HG03439 (cell line): ENCODE results near the gene P2RY10.
"Not testable (repeated sequence)": the region's sequence is repeated elsewhere in the genome, so short reads cannot be mapped to it uniquely, and the experiment has no call there.

Experiments used
- ATAC-seq: cut with Tn5 transposase; IDR thresholded peaks from one replicate; pipeline ENCODE4 v1.9.1; 2021; ENCODE audit warnings: mild to moderate bottlenecking, moderate library complexity; ENCODE audit not compliant: unreplicated experiment

Gene P2RY10, protein sequence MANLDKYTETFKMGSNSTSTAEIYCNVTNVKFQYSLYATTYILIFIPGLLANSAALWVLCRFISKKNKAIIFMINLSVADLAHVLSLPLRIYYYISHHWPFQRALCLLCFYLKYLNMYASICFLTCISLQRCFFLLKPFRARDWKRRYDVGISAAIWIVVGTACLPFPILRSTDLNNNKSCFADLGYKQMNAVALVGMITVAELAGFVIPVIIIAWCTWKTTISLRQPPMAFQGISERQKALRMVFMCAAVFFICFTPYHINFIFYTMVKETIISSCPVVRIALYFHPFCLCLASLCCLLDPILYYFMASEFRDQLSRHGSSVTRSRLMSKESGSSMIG

DNA sequence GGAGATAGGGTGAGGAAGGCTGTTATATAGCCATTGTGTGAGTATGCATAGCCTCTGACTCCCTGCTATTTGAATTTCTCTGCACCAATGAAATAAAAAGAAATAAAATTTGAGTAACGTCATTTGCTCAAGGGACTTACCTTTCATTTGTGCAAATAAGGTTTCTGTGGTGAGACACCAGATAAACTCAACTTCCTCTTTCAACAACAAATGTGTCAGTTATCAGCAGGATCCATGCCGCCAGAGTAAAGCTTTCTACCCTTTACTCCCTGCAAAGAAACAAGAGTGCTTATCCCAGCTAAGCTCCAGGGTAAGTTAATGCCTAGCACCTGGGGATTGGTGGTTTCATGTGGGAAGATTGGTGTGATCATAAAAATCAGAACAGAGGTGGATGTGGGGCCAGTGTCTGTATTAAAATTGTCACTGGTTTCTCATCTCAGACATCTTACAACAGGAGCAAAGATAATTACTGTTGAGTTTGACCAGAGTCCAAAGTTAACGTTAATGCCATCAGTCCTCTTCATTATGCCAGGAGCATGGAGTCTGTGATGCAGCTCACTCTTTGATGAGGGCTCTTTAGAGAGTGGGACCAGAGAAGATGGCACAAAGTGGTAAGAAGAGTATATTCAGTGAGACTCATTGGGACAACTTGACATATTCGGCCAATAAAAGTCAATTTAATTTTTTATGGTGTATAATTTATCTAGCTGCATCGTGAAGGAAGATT is at the start of gene P2RY10:
P2RY10 (plus strand) TSS at position 206 of the 727 bp plus-strand sequence. CDS start 15,130 bp downstream, outside the sequence.
- ATAC-seq: peak; percentile 67

DNA sequence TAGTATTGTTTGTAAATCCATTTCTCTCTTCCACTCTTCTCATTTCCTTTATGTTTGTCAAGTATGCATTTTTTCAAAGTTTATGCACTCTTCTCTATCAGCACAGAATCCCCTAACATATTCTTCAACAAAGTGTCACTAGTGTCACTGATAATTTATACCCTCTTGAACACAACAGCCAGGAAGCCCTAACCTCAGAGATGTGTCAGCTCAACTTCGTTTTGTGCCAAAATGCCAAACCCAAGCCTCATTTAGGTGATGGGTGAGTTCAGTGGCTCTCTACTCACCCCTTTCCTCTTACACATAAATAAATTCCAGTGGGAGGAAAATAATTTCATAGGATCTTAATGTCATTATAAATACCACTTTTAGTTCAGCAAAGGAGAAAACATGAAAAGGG is 22.4 kb upstream of the P2RY10 start:
- peak; percentile 15 for ATAC-seq

DNA sequence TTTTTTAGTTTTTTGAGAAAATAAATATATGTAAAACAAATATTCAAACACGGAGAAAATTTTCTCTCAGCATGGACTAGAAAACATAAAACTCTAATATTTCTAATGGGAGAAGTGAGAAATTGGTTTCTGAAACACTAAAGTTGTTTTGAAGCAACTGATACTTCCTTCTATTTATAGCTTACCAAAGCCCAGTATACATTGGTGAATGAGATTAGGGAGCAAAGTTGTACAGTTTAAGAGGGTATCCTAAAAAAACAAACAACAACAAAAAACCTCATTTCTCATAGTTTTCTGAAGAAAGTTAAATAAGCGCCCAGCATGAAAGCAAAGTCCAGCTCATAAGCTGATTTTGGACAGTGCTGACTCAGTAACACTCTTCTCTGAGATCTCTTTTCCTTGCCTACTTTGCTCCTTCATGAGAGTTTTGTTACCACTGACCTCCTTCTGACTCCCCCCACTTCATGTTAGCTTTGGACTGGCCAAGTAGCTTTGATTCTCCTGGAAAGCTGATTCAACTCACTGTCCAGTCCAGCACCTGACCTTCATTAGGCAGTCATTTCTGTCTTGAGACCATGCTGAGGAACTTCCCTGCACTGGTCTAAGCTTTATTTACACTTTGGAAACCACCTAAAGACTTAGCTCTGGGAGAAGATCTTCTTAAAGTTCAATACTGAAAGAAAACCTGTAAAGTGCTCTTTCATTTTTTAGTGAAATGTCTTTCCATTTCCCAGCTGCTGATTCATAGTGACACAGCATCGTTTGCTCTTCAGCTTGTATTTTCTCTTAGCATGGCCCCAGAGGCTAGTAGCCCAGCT is 21.8 kb upstream of the P2RY10 start:
- peak; percentile 93 for ATAC-seq

DNA sequence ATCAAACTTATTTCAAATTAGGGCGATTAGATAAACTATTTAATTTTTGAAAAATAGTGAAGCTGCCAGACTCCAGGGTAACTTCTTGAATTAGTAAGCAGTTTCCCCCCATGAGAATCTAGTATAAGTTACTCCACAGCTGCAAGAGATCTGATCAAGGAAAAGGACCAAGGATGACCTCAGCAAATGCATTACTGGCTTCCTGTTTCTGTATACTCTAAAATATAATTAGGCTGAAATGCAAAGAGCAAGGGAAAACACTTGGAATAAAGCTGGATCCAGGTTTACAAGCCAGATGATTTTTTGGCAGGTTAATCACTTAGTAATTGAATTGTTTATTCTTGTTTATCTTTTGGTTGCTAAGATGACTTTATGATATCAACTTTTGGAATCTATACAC is 13.4 kb upstream of the P2RY10 start:
- no peak for ATAC-seq

DNA sequence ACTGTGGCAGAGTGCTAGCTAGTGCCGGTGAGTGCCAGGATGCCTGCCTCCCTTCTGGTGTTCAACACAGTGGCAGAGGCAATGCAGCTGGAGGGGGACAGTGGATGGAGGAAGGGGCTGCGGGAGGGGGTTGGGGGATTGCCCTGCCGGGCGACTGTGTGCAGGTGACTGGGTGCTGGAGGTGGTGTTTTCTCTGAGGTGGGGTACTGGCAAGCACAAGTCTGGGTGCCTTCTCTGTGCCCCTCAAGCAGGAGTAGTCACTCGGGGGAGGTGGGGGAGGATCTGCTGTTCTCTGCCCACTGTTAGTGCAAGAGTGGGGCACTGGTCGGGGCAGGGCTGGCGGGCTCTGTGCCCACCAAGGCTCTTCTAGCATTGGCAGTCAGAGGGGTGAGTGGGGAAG is 10.3 kb upstream of the P2RY10 start:
- ATAC-seq: no peak

DNA sequence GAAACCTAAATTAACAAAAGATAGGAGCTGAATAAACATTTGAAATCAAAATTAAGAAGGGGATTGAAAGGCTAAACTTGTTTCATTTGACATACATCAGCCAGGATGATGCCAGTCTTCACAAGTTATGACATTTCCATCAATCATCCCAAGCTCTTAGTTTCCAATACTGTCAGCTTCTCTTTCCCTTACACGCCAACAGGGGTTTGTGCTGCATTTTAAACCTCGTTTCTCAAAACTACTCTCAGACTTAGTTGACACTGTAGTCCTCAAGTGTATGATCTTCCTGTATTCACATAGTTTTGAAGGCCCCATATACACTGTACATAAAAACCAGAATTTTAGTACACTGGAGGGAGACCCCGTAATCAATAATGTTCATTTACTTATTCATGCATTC is 840 bp upstream of the P2RY10 start:
- ATAC-seq: no peak

DNA sequence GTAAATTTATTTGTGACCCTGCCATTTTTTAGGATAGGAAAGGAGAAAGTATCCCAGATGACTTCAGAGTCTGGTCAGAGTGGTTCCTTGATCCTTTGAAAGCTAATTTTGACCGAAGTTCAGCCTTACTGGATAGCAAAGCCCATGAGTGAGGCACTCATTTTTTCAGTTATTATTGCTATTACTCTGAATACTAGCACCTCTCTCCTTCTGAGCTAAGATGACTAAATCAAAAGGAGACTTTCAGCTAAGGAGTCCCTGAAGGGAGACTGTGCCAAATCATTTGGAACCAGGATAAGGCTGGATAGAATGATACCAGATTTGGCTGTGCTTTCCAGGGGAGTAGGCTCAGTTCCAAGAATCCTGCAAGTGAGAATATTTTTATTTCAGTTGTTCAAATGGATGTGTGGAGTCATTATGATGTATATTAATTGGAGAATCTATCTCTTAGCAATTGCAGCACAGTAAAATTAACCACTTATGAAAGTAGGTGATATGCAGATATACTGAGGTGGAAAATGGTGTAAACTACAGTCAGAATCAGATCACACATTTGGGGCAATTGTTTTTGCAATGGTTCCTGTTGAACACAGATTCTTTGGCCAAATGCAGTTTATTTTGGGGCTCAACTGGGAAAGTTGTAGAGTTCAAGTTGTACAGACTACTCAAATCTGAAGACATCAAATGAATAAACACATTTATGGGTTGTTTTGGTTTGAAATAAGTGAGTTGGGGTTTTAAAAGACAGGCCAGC is 1.2 kb downstream of the P2RY10 start:
- ATAC-seq: no peak

DNA sequence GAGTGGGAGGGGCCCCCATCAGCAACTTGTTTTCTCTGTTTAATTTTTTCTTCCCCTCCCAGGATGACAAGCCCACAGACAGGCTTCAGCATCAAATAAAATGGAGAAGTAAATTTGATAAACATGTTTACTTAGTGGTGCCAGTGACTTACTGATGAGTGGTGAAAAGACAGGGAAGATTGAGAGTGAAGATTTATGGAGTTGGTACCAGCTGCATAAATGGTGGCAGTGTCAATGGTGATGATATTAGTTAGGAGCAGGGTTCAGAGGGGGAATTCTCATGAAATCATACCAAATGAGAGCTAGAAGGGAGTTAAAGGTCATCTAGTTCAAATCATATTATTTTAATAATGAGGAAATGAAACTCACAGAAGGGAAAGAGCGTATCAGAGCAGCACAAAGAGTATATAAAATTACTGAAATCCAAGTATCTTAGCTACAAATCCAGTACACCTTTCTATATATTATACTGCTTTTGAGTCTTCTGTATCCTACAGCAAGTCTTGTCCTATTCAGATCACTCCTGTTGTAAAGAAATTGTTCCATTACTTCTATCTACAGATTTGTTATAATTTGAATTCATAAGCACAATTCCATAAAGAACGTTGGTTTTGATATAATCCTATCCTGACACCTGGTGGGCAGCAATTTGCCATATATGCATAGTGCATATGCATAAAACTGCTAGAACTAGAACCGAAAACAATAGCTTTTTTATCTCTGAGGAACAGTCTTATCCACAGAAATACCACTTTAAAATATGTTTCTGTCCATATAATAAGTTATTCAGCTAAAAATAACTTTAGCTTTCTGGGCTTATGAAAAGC is 5.0 kb downstream of the P2RY10 start:
- no peak for ATAC-seq

DNA sequence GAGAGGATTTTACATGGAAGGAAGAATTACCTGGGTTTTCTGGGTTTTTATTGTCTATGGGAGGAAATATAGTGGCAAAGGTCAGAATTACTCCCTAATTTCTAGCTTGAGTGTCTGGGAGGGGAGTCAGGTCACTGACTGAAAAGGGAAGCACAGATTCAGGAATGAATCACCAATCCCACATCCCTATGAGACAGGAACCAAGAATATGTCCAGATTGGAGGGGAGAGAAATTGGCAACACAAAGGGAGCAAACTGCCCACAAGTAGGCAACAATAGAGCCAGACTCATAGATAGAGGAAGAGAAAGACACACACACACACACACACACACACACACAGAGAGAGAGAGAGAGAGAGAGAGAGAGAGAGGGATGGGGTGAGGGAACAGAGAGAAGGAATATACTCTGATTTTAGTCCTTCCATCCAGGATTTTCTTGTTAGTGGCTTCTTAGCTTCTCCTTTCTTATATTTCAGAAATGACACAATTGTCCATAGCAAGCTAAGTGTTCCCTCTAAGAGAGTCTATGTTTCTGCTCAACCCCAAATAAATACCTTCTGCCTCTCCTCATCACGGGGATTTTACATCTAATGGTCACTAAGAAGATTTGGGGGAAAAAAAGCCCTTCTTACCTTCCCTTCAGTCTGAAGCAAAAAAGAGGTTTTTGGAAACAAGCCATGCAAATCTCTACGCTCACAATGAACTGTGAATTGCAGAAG is 12.0 kb downstream of the P2RY10 start:
- ATAC-seq: peak; percentile 27

DNA sequence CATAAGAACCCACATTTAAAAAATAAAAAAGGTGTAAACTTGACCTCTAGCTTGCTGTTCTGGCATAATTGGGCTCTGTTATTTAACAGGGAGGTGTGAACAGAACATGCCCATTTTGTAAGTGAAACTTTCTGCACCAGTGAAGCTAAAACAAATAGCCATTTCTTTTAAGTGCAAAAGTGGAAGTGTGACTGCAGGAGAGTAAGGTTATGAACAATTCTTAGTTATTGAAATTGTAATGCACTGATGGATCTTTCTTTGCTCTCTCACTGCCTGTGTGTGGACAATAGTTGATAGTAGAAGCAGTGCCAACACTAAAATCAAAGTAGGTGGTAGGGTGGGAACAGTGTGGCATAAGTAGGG is 12.6 kb downstream of the P2RY10 start:
- ATAC-seq: peak; percentile 79

DNA sequence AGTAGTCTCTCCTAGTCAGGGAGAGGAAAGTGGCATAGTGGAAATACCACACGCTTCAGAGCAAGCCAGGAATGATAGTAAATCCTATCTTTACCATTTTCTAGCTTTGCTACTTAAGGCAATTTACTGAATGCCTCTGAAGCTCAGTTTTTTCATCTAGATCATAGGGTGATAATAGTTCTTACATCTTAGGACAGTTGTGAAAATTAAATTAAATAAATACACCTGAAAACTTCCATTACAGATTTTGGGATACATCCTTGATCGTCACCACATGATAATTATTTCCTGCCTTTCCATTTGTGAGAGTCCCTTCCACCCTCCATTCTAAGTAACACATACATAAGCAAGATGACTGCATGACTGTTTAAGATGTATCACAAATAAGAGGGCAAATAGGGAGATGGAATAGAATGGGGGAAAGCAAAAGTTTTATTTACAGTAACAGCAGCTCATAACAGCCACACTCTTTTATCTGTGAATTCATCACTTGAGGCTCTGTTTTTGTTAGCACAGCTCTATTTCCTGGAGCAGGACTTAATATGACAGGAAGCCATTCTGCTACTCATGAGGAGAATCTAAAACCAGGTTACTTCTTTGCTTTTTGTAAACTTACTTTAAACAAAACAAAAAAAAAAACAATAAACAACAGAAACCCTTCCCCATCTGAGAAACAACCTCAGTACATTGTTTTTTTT is 13.4 kb downstream of the P2RY10 start:
- ATAC-seq: no peak

DNA sequence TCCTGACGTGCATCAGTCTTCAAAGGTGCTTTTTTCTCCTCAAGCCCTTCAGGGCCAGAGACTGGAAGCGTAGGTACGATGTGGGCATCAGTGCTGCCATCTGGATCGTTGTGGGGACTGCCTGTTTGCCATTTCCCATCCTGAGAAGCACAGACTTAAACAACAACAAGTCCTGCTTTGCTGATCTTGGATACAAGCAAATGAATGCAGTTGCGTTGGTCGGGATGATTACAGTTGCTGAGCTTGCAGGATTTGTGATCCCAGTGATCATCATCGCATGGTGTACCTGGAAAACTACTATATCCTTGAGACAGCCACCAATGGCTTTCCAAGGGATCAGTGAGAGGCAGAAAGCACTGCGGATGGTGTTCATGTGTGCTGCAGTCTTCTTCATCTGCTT is 15.7 kb downstream of the P2RY10 start:
- ATAC-seq: no peak

DNA sequence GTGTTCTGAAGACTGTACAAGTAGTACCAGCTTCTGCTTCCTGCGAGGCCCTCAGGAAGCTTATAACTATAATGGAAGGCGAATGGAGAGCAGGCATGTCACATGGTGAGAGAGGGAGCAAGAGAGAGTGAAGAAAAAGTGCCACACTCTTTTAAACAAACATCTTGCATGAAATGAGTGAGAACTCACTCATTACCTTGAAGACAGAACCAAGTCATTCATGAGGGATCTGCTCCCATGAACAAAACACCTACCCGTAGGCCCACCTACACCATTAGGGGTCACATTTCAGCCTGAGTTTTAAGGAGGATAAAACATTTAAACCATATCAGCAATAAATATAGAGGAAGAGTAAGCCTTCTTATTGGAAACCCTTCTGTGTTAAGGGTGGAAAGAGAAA is 19.4 kb downstream of the P2RY10 start:
- no peak for ATAC-seq

DNA sequence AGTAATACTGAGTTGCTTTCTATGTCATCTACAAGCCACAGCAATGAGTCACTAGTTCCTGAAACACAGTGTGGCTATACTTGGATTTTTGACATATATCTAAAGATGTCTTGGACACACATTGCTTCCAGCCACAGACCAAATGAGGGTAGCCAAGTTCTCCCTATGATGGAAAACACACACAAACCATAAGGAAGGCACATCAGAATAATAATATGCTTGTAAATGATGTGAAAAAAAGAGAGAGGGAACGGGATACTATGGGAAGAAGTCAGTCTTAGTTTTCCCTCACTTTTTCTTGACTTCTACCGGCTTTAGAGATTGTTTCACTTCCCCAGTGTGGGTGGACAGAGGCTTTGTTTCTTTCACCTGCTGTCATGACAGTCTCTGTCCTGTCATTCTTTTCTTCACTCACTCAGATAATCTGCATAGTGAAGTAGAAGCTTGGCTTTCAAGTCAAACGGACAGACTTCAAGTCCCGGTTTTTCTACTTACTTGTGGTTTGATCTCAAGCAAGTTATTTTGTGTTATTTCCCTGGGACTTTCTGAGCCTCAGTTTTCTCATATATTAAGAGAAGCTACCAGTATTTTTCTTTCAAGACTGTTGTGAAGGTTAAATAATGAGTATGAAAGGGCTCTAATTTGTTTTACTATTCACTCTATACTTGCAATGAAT is 34.7 kb downstream of the P2RY10 start:
- peak; percentile 99 for ATAC-seq

DNA sequence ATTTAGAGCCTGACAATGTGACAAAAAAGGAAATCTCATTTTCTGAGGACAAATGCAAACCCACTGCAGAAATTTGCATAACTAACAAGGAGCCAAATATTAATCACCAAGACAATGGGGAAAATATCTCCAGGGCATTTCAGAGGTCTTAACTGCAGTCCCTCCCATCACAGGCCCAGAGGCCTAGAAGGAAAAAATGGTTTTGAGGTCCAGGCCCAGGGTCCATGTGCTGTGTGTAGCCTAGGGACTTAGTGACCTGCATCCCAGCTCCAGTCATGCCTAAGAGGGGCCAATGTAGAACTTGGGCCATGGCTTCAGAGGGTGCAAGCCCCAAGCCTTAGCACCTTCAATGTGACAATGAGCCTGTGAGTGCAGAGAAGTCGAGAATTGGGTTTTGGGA is 44.2 kb downstream of the P2RY10 start:
- no peak for ATAC-seq

DNA sequence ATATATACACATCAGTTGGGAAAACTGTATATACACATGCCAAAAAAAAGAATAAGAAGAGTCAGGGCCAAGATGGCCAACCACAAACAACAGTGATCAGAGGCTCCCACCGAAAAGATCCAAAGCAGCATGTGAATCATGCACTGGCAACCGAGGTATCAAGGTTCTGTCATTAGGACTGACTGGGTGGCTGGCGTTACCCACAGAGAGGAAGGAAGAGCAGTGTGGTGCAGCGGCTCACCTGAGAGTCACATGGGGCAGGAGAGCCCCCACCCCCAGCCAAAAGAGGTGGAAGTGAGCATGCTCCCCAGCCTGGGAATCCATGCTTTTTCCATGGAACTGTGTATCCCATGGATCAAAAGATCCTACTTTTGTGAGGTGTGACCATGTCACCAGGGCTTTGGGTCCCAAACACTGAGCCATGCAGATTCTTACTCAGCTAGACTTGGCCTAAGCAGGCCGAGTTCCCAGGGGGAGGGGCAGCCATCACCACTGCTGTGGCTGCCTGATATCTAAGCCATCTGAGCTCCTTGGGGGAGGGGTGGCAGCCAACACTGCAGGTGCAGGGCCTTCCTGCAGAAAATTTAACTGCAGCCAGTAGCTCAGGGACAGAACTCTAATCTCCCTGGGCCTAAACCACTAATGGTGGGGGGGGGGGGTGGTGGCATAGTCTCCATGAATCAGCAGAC is 52.8 kb downstream of the P2RY10 start:
- ATAC-seq: no peak

DNA sequence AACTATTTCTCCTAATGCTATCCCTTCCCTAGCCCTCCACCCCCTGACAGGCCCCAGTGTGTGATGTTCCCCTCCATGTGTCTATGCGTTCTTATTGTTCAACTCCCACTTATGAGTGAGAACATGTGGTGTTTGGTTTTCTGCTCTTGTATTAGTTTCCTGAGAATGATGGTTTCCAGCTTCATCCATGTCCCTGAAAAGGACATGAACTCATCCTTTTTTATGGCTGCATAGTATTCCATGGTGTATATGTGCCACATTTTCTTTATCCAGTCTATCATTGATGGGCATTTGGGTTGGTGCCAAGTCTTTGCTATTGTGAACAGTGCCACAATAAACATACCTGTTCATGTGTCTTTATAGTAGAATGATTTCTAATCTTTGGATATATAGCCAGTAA is 62.3 kb downstream of the P2RY10 start:
- not testable (repeated sequence) for ATAC-seq
